HG02623 (cell line): ENCODE data around the gene DDX24.
A peak's percentile ranks its signal among the peaks of the same experiment; 100 is the strongest.
"Not testable (repeated sequence)": the region's sequence is repeated elsewhere in the genome, so short reads cannot be mapped to it uniquely, and the experiment has no call there.

ENCODE experiments used
- ATAC-seq: cut with Tn5 transposase; IDR thresholded peaks from one replicate; pipeline ENCODE4 v1.9.1; 2021; ENCODE audit warnings: moderate library complexity; ENCODE audit not compliant: unreplicated experiment

Gene DDX24

GRCh38 chr14:94087891-94088290 lies 6.9 kb upstream of the DDX24 start:
- ATAC-seq: no peak

GRCh38 chr14:94081386-94081820 lies 401 bp upstream of the DDX24 start:
- peak; percentile 10 for ATAC-seq

GRCh38 chr14:94079891-94080620 lies 946 bp downstream of the DDX24 start:
- no peak for ATAC-seq

GRCh38 chr14:94077823-94078222 lies 3.2 kb downstream of the DDX24 start:
- no peak for ATAC-seq

- ATAC-seq: no peak
Observed at GRCh38 chr14:94077111-94077821, 3.7 kb downstream of the DDX24 start.

- no peak for ATAC-seq
Observed at GRCh38 chr14:94075008-94075407, 6.0 kb downstream of the DDX24 start.

GRCh38 chr14:94074534-94074933 lies 6.5 kb downstream of the DDX24 start:
- ATAC-seq: no peak

GRCh38 chr14:94072076-94072475 lies 8.9 kb downstream of the DDX24 start:
- ATAC-seq: not testable (repeated sequence)

- no peak for ATAC-seq
Observed at GRCh38 chr14:94066089-94066676, 14.8 kb downstream of the DDX24 start.

GRCh38 chr14:94062344-94062940 lies 18.6 kb downstream of the DDX24 start:
- ATAC-seq: no peak

- no peak for ATAC-seq
Observed at GRCh38 chr14:94059998-94060397, 21.0 kb downstream of the DDX24 start.

- no peak for ATAC-seq
Observed at GRCh38 chr14:94058674-94059138, 22.3 kb downstream of the DDX24 start.

GRCh38 chr14:94058128-94058673 lies 22.8 kb downstream of the DDX24 start:
- ATAC-seq: no peak

- ATAC-seq: peak; percentile 72
Observed at GRCh38 chr14:94056579-94057308, 24.3 kb downstream of the DDX24 start.

GRCh38 chr14:94054936-94055335 lies 26.1 kb downstream of the DDX24 start:
- ATAC-seq: no peak

- ATAC-seq: no peak
Observed at GRCh38 chr14:94054401-94054800, 26.6 kb downstream of the DDX24 start.

- no peak for ATAC-seq
Observed at GRCh38 chr14:94052662-94053061, 28.3 kb downstream of the DDX24 start.

- no peak for ATAC-seq
Observed at GRCh38 chr14:94052199-94052598, 28.8 kb downstream of the DDX24 start.

GRCh38 chr14:94051779-94052178 lies 29.2 kb downstream of the DDX24 start:
- no peak for ATAC-seq

- ATAC-seq: no peak
Observed at GRCh38 chr14:94051115-94051514, 29.9 kb downstream of the DDX24 start.
